NCI-H187 treated with DMSO at 0.1 percent for 48 hours (cell line): ENCODE measurements around the gene EDEM2.
"Not testable (repeated sequence)": the region's sequence is repeated elsewhere in the genome, so short reads cannot be mapped to it uniquely, and the experiment has no call there.

ENCODE experiments used
- DNase-seq: peaks from one replicate; lab custom pipeline; 2025; lab: John Stamatoyannopoulos, UW

The EDEM2 gene

GRCh38 chr20:35129647-35130069 is 17.5 kb downstream of the EDEM2 start:
- DNase-seq: no peak

- DNase-seq: no peak
These were observed 21.4 kb downstream of the EDEM2 start for GRCh38 chr20:35125753-35126152.

GRCh38 chr20:35122756-35123405 is 24.3 kb downstream of the EDEM2 start:
- DNase-seq: no peak

GRCh38 chr20:35121186-35121585 is 25.9 kb downstream of the EDEM2 start:
- no peak for DNase-seq

GRCh38 chr20:35120012-35120701 is 27.0 kb downstream of the EDEM2 start:
- DNase-seq: no peak

GRCh38 chr20:35117629-35118028 is 29.5 kb downstream of the EDEM2 start:
- DNase-seq: no peak

GRCh38 chr20:35117196-35117595 is 29.9 kb downstream of the EDEM2 start:
- no peak for DNase-seq

GRCh38 chr20:35116258-35116657 is 30.9 kb downstream of the EDEM2 start:
- DNase-seq: no peak

- no peak for DNase-seq
These were observed 31.5 kb downstream of the EDEM2 start for GRCh38 chr20:35115606-35116005.

GRCh38 chr20:35112276-35112675 is 34.9 kb downstream of the EDEM2 start:
- DNase-seq: not testable (repeated sequence)

- DNase-seq: no peak
These were observed 35.8 kb downstream of the EDEM2 start for GRCh38 chr20:35111141-35111888.

GRCh38 chr20:35108921-35109320 is 38.2 kb downstream of the EDEM2 start:
- DNase-seq: no peak

GRCh38 chr20:35106827-35107380 is 40.2 kb downstream of the EDEM2 start:
- no peak for DNase-seq

- DNase-seq: no peak
These were observed 42.3 kb downstream of the EDEM2 start for GRCh38 chr20:35104685-35105295.

- DNase-seq: no peak
These were observed 45.5 kb downstream of the EDEM2 start for GRCh38 chr20:35101620-35102019.

- no peak for DNase-seq
These were observed 53.8 kb downstream of the EDEM2 start for GRCh38 chr20:35093267-35093884.

GRCh38 chr20:35092524-35093266 is 54.4 kb downstream of the EDEM2 start, which contains the start of gene TRPC4AP:
Gene TRPC4AP (minus strand): TSS chr20:35092807. CDS start chr20:35092781, 26 bp downstream.
- peak; percentile 56 for DNase-seq

- DNase-seq: no peak
These were observed 55.2 kb downstream of the EDEM2 start for GRCh38 chr20:35091816-35092523.

GRCh38 chr20:35088231-35089145 is 58.6 kb downstream of the EDEM2 start:
- no peak for DNase-seq
